ENCODE data around the gene CHST8. TPM values are rescaled to one million over a fixed set of nuclear protein-coding genes. Genes with fewer than 3 reads are reported as not detected.

CHST8 gene
- polyA plus RNA-seq, 1 of the 3 experiments (the other 2 are of a cell fraction), result 0.05 TPM

DNA sequence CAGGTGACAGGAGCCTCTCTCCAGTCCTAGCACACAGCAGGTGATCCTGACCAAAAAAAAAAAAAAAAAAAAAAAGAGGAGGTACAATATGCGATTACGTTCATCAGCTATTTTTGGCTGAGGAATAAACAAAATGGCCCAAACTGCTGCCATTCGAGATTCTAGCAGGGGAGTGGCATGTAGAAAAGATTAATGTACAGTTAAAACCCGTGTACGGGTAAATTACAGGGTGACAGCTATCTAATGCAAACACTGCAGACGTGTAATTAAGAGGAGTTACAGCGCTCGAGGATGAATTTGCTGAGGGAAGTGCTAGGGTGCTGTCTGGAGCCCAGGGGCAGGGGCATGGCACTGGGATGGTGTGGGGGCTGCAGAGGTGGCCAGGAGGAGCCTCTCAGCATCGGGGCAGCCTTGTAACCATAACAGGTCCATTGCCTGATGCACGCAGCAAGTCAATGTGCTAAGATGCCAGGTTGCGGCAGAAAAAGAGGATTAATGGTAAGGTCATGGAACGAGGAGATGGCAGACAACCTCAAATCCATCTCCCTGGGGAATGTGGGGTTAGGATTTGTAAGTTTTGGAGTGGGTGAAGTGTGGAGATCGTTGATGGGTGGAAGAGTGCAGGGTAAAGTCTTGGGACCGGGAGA, 17.4 kb downstream of the CHST8 start:
- Histone ChIP-seq H2AFZ (ENCODE audit: low read depth) (no peak overlapping the region), H3K9ac (no peak overlapping the region), H3K79me2 (ENCODE audit: insufficient read depth) (no peaks in the 10 kb centered on the region), H3F3A (replicated peaks; ENCODE audit: insufficient read depth) (no peaks in the 10 kb centered on the region), H3K4me3 (ENCODE audit: low read depth in 2 of 2, low read length in 1 of 2) (no peak overlapping the region), H3K36me3 (replicated peaks in 1 of 2; ENCODE audit: control insufficient read depth in 1 of 2, insufficient read depth in 2 of 2, low read length in 1 of 2) (no peaks in the 10 kb centered on the region), H4K20me1 (ENCODE audit: insufficient read depth) (no peaks in the 10 kb centered on the region), H3K9me2 (no peaks in the 10 kb centered on the region), H3K9me3 (no peaks in the 10 kb centered on the region), H3K4me2 (no peak overlapping the region), H3K27me3 (ENCODE audit: insufficient read depth) (no peaks in the 10 kb centered on the region), H3K27ac (ENCODE audit: low read depth in 2 of 2, low read length in 1 of 2) (no peak overlapping the region), H3K4me1 (ENCODE audit: control insufficient read depth in 1 of 2, insufficient read depth in 2 of 2, low read depth in 1 of 2, low read length in 1 of 2) (peaks cover 0 to 5% of the 10 kb centered on the region in 2 experiments; a peak in 1 of 4 replicates)
- ChIA-PET CTCF (interaction anchor here (1.4 kb wide), 1 partner anchor 15 kb away, joined by 4 read pairs; no protein-coding TSS in a partner anchor), POLR2A (no interaction called here)
- TF ChIP-seq, protein P1, sequence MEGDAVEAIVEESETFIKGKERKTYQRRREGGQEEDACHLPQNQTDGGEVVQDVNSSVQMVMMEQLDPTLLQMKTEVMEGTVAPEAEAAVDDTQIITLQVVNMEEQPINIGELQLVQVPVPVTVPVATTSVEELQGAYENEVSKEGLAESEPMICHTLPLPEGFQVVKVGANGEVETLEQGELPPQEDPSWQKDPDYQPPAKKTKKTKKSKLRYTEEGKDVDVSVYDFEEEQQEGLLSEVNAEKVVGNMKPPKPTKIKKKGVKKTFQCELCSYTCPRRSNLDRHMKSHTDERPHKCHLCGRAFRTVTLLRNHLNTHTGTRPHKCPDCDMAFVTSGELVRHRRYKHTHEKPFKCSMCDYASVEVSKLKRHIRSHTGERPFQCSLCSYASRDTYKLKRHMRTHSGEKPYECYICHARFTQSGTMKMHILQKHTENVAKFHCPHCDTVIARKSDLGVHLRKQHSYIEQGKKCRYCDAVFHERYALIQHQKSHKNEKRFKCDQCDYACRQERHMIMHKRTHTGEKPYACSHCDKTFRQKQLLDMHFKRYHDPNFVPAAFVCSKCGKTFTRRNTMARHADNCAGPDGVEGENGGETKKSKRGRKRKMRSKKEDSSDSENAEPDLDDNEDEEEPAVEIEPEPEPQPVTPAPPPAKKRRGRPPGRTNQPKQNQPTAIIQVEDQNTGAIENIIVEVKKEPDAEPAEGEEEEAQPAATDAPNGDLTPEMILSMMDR (IDR thresholded peaks at IDR 0.05), result no peak
- TF ChIP-seq FOXJ3 (CRISPR knock-in tag; IDR thresholded peaks at IDR 0.05), result no peak
- TF ChIP-seq EZH2phosphoT487 (IDR thresholded peaks at IDR 0.05; ENCODE audit: borderline replicate concordance, low read depth), result no peak
- TF ChIP-seq, protein P2, sequence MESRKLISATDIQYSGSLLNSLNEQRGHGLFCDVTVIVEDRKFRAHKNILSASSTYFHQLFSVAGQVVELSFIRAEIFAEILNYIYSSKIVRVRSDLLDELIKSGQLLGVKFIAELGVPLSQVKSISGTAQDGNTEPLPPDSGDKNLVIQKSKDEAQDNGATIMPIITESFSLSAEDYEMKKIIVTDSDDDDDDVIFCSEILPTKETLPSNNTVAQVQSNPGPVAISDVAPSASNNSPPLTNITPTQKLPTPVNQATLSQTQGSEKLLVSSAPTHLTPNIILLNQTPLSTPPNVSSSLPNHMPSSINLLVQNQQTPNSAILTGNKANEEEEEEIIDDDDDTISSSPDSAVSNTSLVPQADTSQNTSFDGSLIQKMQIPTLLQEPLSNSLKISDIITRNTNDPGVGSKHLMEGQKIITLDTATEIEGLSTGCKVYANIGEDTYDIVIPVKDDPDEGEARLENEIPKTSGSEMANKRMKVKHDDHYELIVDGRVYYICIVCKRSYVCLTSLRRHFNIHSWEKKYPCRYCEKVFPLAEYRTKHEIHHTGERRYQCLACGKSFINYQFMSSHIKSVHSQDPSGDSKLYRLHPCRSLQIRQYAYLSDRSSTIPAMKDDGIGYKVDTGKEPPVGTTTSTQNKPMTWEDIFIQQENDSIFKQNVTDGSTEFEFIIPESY (IDR thresholded peaks at IDR 0.05; ENCODE audit: borderline replicate concordance, low read depth), result no peak
- TF ChIP-seq, protein P3, sequence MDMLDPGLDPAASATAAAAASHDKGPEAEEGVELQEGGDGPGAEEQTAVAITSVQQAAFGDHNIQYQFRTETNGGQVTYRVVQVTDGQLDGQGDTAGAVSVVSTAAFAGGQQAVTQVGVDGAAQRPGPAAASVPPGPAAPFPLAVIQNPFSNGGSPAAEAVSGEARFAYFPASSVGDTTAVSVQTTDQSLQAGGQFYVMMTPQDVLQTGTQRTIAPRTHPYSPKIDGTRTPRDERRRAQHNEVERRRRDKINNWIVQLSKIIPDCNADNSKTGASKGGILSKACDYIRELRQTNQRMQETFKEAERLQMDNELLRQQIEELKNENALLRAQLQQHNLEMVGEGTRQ (IDR thresholded peaks at IDR 0.05; ENCODE audit: borderline replicate concordance, low read depth, low read length), result no peak
- no peak for TF ChIP-seq GATA2 (CRISPR knock-in tag; IDR thresholded peaks at IDR 0.05)
- TF ChIP-seq POLR2AphosphoS5 (IDR thresholded peaks at IDR 0.05; ENCODE audit: low read depth, low read length), result no peak
- no peak for TF ChIP-seq MXI1 (IDR thresholded peaks at IDR 0.05; ENCODE audit: low read depth, low read length)
- no peak for TF ChIP-seq EP300 (IDR thresholded peaks at IDR 0.05; ENCODE audit: borderline replicate concordance in 1 of 2, low read depth in 1 of 2, low read length in 1 of 2)
- TF ChIP-seq NFIC (IDR thresholded peaks at IDR 0.05; ENCODE audit: borderline replicate concordance), result no peak
- TF ChIP-seq, protein P4, sequence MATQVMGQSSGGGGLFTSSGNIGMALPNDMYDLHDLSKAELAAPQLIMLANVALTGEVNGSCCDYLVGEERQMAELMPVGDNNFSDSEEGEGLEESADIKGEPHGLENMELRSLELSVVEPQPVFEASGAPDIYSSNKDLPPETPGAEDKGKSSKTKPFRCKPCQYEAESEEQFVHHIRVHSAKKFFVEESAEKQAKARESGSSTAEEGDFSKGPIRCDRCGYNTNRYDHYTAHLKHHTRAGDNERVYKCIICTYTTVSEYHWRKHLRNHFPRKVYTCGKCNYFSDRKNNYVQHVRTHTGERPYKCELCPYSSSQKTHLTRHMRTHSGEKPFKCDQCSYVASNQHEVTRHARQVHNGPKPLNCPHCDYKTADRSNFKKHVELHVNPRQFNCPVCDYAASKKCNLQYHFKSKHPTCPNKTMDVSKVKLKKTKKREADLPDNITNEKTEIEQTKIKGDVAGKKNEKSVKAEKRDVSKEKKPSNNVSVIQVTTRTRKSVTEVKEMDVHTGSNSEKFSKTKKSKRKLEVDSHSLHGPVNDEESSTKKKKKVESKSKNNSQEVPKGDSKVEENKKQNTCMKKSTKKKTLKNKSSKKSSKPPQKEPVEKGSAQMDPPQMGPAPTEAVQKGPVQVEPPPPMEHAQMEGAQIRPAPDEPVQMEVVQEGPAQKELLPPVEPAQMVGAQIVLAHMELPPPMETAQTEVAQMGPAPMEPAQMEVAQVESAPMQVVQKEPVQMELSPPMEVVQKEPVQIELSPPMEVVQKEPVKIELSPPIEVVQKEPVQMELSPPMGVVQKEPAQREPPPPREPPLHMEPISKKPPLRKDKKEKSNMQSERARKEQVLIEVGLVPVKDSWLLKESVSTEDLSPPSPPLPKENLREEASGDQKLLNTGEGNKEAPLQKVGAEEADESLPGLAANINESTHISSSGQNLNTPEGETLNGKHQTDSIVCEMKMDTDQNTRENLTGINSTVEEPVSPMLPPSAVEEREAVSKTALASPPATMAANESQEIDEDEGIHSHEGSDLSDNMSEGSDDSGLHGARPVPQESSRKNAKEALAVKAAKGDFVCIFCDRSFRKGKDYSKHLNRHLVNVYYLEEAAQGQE (IDR thresholded peaks at IDR 0.05; ENCODE audit: low read depth, low read length), result no peak
- no peak for TF ChIP-seq CHD2 (IDR thresholded peaks at IDR 0.05; ENCODE audit: low read length, partially characterized antibody)
- TF ChIP-seq SIN3A (IDR thresholded peaks at IDR 0.05; ENCODE audit: borderline replicate concordance, low read depth, low read length), result no peak
- no peak for TF ChIP-seq YY1 (IDR thresholded peaks at IDR 0.05; ENCODE audit: low read depth)
- TF ChIP-seq, protein P5, sequence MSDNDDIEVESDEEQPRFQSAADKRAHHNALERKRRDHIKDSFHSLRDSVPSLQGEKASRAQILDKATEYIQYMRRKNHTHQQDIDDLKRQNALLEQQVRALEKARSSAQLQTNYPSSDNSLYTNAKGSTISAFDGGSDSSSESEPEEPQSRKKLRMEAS (IDR thresholded peaks at IDR 0.05; ENCODE audit: low read depth), result no peak
- TF ChIP-seq FOSL2 (IDR thresholded peaks at IDR 0.05; ENCODE audit: borderline replicate concordance, low read depth), result no peak
- TF ChIP-seq MEF2A (IDR thresholded peaks at IDR 0.05; ENCODE audit: borderline replicate concordance, low read depth), result no peak
- no peak for TF ChIP-seq RCOR1 (IDR thresholded peaks at IDR 0.05; ENCODE audit: low read length)
- no peak for TF ChIP-seq GABPA (IDR thresholded peaks at IDR 0.05; ENCODE audit: low read depth)
- TF ChIP-seq FOXM1 (IDR thresholded peaks at IDR 0.05; ENCODE audit: low read depth), result no peak
- WGBS (ENCODE audit: low lambda C conversion rate), result 33% methylated on average over 14 of the region's 14 CpGs
- no peak for DNase-seq

Measured in SK-N-SH (cell line).